Heart left ventricle (tissue), 13 donors: Measurements from ENCODE around the gene CYP20A1.

ENCODE experiments used
- CTCF ChIP-seq, 12 donors: fragments of 200-600 bp; sonication (generic) in 4 of 12; IDR thresholded peaks; one replicate each; pipeline versions ENCODE4 v1.5.0 to v1.8.0; 2018 to 2022; ENCODE audit warnings: antibody characterized with exemption in 12 of 12, mild to moderate bottlenecking in 5 of 12
- POLR2A ChIP-seq, 2 donors: fragments of 450-650 bp; IDR thresholded peaks; one replicate each; pipeline ENCODE4 v1.6.1; 2017; ENCODE audit warnings: antibody characterized with exemption in 2 of 2, mild to moderate bottlenecking in 2 of 2, moderate library complexity in 2 of 2
- donor health status: ischemic (EF 13 %, LVEDD 7.1; RV severe dilation, severe dysfunction).
- donor health status: DM: no; HTN: yes; CAD: no.
- donor health status: DM: no; HTN: no; CAD: no.
- donor health status: ischemic (EF 25% LVEDD 6.9; RV normal size, moderate dysfunction).
- donor health status: ischemic (EF 25% LVEDD 5.7; RV mildly dilated, moderate dysfunction).
- donor health status: ischemic (EF 35%, LVEDD 5.7; RV mildly dilated, moderate dysfunction).
- donor health status: nonischemic (EF 11% LVEDD 7.7; RV severe dilation, severe dysfunction).
- donor health status: DM: yes; HTN: yes; CAD: no.
- donor health status: PGD.
- donor health status: ischemic (EF 29% LVEDD 5.4; RV normal size, mild dysfunction).
- donor health status: nonischemic (EF 23%, LVEDD 6.1; RV moderate dilation, normal function).

DNA sequence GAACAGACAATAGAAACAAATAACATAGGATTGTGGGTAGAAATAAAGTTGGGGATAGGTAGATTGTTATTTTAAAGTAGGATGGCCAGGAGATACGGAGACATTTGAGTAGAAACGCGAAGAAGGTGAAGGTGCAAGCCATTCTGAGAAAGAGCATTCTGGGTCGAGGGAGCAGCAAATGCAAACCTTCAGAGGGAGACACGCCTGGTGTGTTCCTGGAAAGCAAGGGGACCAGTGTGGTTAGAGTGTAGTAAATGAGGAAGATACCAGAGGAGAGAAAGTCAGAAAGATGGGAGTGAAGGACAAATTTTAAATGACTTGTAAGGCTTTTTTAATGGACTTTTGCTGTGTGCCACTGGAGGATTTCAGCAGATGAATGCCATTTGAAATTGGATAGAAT lies 1.7 kb downstream of the CYP20A1 start:
- TF ChIP-seq CTCF (IDR thresholded peaks at IDR 0.05) (no peak), POLR2A (IDR thresholded peaks at IDR 0.05) (no peak)
